Astrocyte of the hippocampus (primary cell): ENCODE data around the gene ATP8A2.

Source experiments
- DNase-seq: peaks from one replicate; pipeline ENCODE4 v3.0.0; 2011; ENCODE audit warnings: low read depth, low spot score

The ATP8A2 gene

GRCh38 chr13:25625414-25625813, 253.6 kb downstream of the ATP8A2 start:
- no peak for DNase-seq

GRCh38 chr13:25630329-25630900, 258.6 kb downstream of the ATP8A2 start:
- peak; percentile 51 for DNase-seq

- DNase-seq = no peak
Measured at GRCh38 chr13:25632166-25632888, 260.6 kb downstream of the ATP8A2 start.

GRCh38 chr13:25633093-25633492, 261.3 kb downstream of the ATP8A2 start:
- no peak for DNase-seq

GRCh38 chr13:25645681-25646080, 273.9 kb downstream of the ATP8A2 start:
- no peak for DNase-seq

GRCh38 chr13:25649001-25649633, 277.3 kb downstream of the ATP8A2 start:
- no peak for DNase-seq

- DNase-seq = no peak
Measured at GRCh38 chr13:25652764-25653163, 281.0 kb downstream of the ATP8A2 start.

GRCh38 chr13:25654322-25654721, 282.5 kb downstream of the ATP8A2 start:
- DNase-seq = no peak

GRCh38 chr13:25657157-25657556, 285.4 kb downstream of the ATP8A2 start:
- DNase-seq = no peak

GRCh38 chr13:25659091-25659795, 287.5 kb downstream of the ATP8A2 start:
- DNase-seq = peak; percentile 7

GRCh38 chr13:25660996-25661395, 289.2 kb downstream of the ATP8A2 start:
- no peak for DNase-seq

- no peak for DNase-seq
Measured at GRCh38 chr13:25662516-25662915, 290.7 kb downstream of the ATP8A2 start.

GRCh38 chr13:25668345-25668744, 296.6 kb downstream of the ATP8A2 start:
- DNase-seq = no peak

- DNase-seq = no peak
Measured at GRCh38 chr13:25673711-25674110, 301.9 kb downstream of the ATP8A2 start.

GRCh38 chr13:25674371-25674770, 302.6 kb downstream of the ATP8A2 start:
- no peak for DNase-seq

GRCh38 chr13:25675060-25675459, 303.3 kb downstream of the ATP8A2 start:
- DNase-seq = no peak

- DNase-seq = no peak
Measured at GRCh38 chr13:25677956-25678355, 306.2 kb downstream of the ATP8A2 start.

GRCh38 chr13:25678398-25678797, 306.6 kb downstream of the ATP8A2 start:
- DNase-seq = no peak

- DNase-seq = peak; percentile 26
Measured at GRCh38 chr13:25679159-25679558, 307.4 kb downstream of the ATP8A2 start.

GRCh38 chr13:25679936-25680335, 308.2 kb downstream of the ATP8A2 start:
- no peak for DNase-seq

GRCh38 chr13:25682276-25682675, 310.5 kb downstream of the ATP8A2 start:
- no peak for DNase-seq

GRCh38 chr13:25683056-25683455, 311.3 kb downstream of the ATP8A2 start:
- no peak for DNase-seq
